ENCODE data around the gene UGT1A5.

The UGT1A5 gene

DNA sequence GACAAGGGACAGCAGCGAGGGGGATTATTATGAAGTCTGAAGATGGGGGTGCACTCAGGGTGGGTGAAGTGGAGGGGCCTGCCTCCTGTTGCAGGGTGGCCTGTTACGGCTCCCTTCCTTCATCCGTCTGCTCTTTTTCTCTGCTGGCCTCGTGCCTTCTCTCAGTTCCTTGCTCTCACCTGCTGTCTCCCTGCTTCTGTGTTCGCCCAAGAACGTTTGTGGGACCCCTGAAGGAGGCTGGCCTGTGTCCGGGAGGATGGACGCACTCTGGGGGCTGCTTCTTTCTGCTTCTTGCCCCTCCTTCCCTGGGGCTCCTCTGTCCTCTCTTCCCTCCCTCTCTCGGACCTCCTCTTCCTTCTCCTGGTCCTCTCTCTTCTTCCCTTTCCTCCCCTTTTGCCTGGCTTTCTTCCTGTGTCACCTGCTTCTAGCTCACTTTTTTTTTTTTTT, 79.2 kb downstream of the UGT1A5 start:
- DNase-seq, result no peak

DNA sequence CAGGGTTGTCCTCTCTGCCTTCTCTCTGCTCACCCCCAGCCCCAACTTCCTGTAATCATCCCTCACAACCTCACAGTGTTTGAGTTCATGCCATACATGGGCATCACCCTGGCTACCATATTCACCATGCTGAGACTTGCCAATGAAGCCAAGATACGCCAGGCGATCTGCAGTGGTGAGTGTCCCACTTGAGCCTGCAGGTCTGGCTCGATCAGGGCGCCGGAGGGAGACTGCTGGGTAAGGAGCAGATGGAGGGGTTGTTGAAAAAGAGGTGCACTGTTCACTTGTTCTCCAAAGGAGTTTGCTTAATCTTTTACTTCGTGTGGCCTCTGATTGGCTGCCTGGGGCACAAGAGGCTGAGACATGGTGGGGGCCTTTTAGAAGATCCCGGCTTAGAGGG, 80.0 kb downstream of the UGT1A5 start:
- no peak for DNase-seq

DNA sequence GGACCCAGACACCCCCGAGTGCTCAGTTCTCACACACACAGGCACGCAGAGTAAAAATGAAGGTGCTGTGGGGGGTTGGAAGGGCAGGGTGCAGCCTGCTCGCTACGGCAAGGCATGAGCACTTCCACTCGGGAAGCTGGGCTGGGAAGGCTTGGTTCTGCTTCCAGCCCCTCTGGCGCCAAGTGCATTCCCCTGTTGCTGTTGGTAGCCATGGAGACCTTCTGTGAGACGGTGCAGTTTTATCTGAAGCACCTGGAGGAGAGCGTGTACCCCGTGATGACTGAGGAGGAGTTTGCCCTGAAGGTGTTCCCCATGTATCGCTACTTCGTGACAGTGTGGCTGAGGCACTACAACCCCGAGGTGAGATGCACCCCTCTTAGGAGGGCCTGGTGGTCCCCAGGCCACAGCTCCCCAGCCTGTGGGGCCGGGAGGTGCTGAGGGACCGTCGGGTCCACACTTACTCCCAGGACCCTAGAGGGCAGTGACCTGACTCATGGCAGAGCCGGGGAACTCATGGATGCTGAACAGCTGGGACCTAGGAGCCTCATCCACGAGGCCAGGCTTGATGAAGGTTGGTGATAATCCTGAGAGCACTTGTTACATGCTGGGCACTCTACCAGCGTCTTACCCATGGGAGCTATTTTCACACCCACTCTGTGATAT, 80.9 kb downstream of the UGT1A5 start:
- DNase-seq, result no peak

DNA sequence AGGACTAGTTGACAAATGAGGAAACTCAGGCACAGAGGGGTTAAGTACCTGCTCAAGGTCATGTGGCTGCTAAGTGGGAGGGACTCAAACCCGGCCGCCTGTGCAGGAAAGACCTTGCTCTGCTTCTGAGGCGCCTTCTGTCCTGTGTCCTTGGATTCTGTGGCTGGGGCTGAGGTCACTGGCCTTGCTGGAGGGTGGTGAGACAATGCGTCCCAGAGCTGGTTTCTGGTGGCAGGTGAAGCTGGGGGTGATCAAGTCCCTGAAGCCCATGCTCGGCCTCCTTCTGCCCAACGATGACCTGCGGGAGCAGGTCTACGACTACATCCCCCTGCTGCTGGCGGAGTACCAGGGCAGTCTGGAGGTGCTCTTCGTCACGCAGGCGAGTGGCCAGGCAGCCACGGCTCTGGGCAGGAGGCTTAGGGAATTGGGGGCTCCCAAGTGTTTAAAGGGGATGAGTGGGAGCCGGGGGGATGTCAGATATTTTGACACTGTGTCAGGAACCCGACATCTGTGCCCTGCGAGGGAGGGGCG, 81.5 kb downstream of the UGT1A5 start:
- DNase-seq, result no peak

DNA sequence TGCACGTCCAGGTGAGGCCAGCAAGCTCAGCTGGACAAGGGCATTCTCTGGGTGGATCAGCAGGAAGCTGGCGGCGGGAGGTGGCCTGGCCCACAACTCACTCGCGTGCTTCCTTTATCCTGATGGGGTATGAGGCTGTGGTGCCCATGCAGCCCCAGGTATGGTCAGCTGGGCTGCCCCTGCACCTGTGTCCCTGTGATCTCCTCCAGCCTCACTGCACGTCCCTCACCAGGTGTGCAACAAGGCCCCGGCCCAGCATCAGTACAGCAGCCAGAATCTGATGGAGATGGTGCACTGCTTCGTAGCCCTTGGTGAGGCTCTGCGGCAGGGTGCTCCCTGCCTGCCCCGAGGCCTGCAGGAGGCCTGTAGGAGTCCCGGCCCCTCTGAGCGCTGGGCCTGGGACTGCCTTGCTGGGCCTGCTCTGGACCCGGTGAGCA, 83.0 kb downstream of the UGT1A5 start:
- no peak for DNase-seq

DNA sequence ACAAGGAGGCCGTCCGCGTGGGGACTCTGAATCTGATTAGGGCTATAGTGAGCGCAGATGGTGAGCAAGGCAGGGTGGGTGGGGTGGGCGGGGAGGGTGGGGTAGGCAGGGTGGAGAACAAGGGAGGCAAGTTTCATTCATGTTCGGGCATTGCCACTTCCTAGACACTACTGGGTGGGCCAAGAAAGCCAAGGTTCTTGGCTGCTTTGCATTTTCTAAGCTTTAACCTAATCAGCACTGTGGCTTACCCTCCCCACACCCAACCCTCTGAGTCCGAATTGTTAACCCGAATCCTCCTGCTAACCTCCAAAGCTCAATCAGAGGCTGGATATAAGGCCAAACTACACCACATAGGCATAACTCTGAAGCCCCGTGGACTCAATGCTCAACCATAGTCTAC, 83.5 kb downstream of the UGT1A5 start:
- DNase-seq, result no peak

DNA sequence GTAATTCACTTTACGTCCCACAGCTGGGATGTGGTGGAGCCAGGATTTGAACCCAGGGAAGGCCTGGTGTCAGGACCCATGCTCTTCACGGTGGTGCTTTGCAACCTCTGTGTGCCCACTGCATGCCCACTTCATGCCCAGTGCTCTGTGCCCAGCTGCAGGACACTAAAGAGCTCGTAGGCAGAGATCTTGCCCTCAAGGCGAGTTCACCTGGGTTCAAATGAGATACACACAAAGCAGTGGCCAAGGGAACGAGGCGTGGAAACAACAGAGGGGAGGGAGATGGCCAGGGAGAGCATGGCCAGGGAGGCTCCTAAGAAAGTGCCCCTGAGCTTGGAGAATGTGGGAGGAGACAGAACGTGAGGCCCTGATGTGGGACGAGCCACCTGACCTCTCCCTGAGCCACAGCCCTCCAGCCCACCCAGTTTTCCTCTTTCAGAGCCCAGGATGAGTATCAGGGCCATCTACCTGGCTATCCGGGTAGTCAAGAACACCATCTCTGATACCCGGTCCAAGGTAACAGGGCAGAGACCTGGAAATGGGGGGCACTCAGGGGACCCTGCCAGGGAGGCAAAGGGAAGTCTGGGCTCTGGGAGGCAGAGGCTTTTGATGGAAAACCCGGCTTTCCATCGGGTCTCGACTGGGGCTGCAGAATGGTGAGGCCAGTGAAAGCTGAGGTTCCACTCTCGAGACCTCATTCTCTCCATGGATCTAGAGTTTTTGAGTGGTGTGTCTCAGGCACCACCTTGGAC, 85.8 kb downstream of the UGT1A5 start:
- no peak for DNase-seq

DNA sequence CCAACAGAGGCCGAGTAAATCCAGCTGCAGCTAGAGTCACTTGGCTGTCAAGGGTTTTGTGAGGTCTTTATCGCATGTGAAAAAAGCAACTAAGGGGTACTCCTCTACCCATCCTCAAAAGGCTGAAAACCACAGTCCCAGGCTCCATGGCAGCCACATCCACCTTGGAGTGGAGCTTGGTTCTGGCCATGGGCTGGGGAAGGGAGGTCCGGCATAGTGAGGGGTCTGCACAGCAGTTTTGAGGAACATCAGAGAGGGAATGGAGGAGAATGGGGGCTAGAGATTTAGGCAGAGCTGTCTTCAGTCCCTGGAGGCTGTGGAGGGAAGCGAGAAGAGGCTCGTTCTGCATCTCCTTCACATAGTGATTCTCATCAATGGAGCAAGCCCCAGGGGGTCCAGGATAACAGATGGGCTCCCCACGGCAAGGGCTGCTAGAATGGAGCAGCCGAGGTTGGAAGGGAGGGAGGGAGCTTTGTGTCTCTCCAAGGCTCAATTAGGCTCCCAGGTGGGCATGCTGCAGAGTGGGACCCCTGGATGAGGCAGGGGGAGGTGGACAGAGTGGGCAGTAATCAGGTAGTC, 86.5 kb downstream of the UGT1A5 start:
- no peak for DNase-seq

DNA sequence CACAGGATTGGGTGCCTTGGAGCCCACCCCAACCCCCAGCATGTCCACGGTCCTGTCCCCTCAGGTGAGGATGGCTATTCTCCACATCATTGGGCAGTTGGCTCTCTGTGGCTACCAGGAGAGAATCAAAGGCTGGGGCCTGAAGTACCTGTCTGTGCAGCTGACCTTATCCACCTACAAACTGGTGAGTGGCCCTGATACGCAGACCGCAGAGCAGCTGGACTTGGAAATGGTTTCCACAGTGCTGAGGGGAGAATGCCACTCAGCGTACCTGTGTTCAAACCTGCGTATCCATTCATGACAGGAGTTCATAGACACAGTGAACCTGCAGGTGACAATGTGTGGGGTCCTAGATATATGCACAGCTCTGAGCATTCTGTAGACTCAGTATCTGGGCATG, 87.0 kb downstream of the UGT1A5 start:
- no peak for DNase-seq

DNA sequence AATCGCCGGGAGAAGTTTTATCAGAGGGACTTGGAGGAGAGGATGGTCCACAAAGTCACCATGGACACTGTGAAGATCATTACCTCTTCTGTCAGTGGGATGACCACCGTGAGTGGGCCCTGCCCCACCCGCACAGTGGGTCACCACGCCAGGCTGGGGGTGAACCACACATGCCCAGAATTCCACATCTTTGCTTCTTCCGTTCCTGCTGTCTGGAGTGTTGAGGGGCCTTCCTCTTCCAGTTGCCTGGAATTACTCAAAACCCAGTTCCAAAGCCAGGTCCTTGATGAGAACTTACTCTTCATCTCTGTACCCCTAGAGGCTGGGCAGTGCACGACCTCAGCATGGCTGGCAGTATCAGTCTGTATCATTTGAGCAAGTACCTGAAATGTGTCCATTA, 87.5 kb downstream of the UGT1A5 start:
- no peak for DNase-seq

DNA sequence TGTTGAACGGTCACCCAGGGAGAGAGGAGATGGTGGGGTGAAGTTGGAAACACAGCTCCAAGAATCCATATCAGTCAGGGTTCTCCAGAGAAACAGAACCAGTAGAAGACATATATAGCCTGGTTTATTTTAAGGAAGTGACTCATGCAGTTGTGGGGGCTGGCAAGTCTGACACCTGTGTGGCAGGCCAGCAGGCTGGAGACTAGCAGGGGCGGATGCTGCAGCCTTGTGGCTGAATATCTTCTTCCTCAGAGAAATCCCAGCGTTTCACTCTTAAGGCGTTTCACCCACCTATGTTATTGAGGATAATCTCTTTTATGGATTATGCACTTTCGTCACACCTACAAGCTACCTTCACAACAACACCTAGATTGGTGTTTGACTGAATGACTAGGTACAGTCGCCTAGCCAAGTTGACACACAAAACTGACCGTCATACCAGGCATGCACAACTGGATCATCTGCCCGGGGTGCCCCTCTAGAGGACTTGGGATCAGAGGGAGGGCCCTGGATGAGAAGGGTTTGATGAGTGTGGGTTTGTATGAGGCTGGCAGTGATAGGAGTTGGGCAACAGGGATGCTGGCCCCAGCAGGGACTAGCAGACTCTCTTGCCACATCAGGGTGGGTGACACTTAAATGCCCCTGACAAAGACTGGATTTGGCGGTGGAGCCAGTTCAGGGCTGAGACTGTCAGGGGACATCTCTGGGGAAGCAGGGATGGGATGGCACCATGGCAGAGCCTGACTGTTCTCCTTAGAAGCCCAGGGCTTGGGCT, 88.8 kb downstream of the UGT1A5 start:
- no peak for DNase-seq

DNA sequence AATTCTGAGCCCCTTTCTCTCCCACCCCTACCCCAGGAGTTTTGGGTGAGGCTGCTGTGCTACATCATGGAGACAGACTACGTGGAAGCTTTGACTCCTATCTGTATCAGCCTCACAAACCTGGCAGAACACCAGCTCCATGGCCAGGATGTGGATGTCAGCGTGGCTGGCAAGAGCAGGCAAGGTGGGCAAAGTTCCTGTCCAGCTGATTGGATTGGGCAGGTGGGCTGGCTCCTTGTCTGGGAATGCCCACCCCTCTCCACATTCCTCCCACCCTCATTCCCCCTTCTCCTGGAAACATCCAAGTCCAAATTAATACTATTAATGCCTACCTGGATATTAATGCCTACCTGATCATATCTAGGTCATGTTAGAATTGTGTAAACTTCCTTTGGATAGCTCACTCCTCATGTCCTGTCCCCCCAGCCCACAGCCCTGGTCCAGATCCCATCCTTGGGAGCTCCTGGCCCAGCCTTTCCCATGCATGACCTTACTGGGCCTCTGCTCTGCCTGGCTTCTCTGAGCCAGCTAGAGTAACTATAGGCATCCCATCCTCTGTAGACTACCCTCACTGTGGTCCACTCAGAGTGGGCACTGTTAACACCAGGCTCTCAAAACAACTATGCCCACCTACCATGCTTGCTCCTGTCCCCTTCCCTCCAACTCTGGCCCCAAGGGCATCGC, 89.6 kb downstream of the UGT1A5 start:
- no peak for DNase-seq

DNA sequence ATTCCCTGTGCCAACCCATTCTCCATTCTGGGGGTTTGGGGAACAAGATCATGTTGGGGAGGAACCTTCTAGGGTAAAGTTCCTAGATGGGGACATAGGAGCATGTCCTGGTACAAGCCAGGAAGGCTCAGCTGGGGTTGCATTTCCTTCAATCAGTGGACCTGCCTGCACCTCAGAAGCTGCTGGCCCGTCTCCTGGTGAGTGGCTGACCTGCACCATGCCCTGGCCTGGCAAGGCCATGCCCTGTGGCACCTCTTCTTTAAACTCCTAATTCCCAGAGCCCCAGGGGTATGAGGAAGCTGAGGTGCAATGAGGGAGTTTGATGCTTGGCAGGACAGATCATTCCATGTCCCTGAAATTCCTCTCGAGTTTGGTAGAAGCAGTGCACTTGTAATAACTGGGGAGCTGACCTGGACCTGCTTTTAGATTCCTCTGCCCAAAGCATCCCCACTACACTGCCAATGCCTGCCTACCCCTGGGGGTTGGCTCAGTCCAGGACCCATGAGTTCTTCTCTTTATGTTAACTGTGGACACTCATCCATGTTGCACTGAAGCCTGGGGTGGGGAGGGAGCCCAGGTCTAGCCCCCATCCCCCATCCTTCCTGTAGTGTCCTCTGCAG, 90.7 kb downstream of the UGT1A5 start:
- DNase-seq, result no peak

DNA sequence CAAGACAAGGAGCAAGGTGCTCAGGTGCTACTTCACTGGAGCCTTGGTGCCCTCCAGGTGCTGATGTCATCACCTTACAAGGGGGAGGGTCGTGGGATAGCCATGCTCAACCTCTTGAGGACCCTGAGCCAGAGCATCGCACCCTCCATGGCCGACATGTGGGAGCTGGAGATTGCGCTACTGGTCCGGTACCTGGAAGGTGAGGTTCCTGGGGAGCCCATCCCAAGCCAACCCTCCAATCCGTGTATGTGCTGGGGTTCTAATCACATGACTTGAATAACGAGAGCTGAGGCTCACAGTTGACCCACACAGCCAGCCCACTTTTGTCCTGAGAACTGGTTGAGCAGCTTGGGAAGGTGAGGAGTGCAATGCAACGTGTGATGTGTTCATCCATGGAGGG, 91.3 kb downstream of the UGT1A5 start:
- DNase-seq, result no peak

DNA sequence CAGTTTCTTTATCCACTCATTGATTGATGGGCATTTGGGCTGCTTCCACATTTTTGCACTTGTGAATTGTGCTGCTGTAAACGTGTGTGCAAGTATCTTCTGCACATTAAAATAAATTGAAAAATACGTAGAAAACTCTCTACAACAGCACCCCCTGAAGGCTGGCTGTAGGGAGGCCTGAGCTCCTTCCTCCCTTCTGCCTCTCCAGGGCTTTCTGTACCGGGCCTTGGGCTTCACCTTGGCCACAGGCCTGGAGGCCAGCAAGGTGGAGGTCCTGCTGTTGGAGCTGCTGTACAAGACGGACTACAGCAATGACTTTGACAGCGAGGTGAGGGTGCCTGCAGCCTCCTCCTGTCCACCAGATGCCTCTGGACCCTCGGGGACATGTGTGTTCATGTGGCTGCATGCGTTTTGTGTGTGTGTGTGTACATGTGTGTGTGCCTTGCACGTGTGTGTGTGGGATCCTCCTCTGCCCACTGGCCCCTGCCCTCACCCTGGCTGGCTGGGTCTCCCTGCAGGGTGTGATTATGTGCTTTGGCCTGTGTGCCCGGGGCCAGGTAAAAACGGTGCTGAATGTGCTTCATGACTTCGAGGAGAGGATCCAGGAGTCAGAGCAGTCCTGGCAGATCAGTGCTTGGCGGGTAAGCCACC, 94.6 kb downstream of the UGT1A5 start:
- DNase-seq, result no peak

DNA sequence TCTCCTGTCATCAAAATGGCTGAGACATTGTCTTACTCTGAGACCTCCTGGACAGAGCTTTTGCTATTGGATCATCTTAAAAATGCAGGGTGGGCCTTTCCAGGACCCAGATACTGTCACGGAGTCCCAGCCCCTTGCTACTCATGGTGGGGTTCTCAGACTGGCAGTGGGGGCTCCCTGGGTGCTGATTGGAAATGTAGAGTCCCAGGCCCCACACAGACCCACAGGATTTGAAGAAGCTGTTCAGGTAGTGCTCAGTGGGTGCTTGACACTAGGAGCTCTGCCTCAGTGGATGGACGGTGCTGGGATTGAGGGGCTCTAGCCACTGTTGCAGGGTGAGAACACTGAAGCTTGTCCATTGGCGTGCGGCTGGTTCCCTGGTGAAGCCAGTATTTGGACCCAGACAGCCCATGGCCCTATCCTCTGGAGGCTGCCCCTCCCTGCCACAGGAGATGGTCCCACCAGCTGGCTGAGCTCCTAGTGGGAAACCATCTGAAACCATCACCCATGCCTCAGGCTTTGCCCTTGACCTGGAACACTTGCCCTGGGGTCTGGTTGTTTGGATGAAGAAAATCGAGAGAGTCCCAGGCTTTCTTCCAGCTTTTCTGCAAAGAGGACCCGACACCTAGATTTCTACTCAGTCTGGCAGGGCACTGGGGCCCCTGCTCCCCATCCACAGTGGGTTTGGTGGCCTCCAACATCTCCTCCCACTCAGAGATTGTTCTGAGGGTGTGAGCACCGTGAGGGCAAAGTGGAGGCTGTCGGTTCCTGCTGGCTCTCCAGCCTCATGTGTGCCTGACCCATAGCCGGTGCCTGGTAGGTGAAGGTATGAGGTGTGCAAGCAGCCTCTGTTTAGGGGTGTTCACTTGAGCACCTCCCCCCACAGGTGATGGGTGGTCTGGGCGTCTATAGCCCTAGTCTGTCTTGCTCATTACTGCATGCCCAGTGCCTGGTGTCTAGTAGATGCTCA, 95.5 kb downstream of the UGT1A5 start:
- DNase-seq, result no peak

DNA sequence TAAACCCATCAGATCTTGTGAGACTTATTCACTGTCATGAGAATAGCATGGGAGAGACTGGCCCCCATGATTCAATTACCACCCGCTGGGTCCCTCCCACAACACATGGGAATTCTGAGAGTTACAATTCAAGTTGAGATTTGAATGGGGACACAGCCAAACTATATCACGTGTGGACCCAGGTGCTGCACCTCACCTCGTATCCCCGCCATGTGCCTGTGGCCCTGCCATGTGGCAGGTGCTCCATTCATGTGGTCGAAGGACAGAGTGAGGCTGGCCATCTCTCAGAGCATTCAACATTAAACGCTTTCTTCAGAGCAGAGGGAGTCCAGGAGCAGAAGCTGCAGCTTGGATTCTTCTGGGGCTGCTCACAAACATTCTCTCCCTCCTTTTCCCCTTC, 97.7 kb downstream of the UGT1A5 start:
- no peak for DNase-seq

DNA sequence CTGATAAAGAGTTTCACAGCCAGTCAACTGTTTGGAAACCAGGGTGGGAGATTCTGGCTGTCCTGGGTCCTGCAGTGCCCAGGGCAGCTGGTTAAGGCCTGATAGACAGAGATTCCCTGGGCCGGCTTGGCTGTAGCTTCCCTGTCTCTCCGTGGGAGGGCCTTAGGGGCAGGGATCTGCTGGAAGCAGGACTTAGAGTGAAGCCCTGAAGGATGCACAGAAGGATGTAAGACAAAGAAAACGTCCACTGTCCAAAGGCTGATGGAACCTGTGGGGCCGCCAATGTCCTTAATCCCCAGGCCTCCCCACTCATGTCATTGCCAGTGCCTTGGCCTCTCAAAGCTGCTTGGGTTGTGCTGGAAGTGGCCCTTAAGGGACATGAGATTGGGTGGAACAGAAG, 98.4 kb downstream of the UGT1A5 start:
- DNase-seq, result no peak

DNA sequence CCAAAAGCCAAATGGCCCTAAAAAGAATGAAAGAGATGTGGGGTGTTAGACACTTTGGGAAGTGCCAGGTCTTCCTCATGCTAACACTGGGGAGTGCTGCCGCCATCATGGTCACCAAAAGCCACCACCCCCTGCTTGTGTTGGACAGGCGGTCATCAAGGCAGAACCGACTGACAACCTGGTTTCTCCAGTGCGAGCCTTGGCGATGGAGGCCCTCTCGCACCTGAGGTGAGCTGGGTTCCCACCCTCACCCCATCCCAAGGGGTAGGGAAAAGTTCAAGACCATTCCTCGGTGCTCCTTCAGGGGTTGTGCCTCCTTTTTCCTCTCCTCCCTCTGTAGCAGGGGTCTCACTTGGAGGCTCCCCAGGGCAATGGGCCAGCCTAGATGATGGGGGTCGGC, 99.0 kb downstream of the UGT1A5 start:
- no peak for DNase-seq

All from effector CD8-positive, alpha-beta T cell (primary cell).